GM18861 (cell line): ENCODE results near the gene TPSD1.
"Not testable (repeated sequence)": the region's sequence is repeated elsewhere in the genome, so short reads cannot be mapped to it uniquely, and the experiment has no call there.

Source experiments
- ATAC-seq: cut with Tn5 transposase; IDR thresholded peaks from one replicate; pipeline ENCODE4 v1.9.1; 2021; ENCODE audit not compliant: unreplicated experiment

The TPSD1 gene

DNA sequence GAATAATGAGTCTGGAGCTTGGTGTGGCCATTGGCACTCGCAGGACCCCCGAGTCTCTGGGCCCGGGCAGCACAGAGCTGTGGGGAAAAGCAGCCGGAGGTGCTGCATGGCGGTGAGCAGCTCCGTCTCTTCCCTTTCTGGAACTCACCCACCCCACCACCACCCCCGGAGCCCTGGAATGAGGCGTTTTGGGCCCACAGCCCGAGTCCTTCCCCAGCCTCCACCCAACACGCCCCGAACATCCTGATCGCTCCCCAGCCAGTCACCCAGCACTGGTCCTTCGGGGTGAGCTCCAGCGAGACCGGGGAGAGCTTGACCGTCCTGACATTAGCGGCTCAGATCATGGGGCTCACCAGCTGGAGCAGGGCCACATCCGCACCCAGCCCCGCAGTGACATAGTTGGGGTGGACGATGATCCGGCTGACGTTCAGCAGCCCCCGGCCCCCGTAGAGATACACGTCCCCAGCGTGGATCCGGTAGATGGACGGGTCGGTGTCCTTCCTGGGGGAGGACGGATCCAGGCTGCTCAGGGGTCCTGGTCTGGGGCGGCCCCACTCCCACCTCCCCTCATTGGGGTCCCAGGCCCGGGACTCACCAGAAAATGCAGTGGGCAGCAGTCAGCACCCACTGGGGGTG is 6.5 kb downstream of the TPSD1 start:
- no peak for ATAC-seq

- no peak for ATAC-seq
These were observed 7.0 kb downstream of the TPSD1 start for GRCh38 chr16:1262846-1263221.

DNA sequence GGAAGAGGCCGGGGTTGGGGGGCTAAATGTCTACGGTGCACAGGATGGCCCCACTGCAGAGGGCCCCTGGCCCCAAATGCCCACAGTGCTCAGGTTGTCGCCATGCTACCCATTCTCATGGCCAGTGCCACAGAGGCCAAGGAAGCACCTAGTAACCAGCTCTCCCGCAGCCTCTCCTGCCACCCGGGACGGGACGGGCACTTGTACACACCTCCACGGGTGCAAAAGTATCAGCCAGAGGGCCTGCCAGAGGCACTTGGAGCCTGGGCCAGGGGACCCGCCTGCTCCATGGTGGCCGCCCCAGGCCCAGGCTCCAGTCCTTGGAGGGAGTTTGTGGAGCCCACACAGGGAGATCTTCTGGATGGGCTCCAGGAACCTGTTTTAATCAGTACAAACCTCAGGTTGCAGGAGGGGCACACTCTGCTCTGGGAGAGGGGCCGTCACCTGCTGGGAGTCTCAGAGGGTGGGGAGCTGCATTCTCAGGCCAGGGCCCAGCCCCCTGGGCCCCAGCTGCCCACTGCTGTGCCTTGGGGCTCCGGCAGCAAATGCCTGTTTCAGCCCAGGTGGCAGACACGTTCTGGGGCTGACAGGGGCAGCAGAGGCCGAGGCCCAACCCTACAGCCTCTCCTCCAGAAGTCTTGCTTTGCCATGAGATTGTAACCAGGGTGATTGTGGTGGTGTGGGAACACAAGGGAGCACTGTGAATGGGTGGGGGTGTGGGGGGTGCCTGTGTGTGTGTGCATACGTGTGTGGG is 7.9 kb downstream of the TPSD1 start:
- ATAC-seq: no peak

- ATAC-seq: no peak
These were observed 8.6 kb downstream of the TPSD1 start for GRCh38 chr16:1264345-1265089.

DNA sequence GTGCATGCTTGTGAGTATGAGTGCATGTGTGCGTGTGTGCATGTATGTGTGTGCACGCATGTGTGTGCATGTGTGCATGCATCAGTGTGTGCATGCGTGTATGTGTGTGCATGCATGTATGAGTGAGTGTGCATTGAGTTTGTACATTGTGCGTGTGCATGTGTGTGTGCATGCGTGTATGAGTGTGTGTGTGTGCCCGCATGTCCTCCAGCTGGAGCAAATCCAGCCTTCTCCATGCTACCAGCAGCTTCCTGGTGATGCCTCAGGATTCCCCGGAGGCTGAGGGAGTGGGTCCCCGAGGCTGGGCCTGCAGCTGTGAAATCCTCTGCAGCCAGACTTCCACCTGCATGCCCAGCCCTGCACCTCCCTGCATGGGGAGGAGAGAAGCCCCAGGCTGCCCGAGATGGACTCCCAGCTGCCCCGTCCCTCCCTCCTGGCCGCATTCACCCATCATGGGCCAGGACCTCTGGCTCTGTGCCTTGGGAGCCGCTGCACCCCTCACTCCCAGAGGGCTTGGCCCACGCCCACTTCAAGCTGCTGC is 9.3 kb downstream of the TPSD1 start:
- ATAC-seq: no peak

DNA sequence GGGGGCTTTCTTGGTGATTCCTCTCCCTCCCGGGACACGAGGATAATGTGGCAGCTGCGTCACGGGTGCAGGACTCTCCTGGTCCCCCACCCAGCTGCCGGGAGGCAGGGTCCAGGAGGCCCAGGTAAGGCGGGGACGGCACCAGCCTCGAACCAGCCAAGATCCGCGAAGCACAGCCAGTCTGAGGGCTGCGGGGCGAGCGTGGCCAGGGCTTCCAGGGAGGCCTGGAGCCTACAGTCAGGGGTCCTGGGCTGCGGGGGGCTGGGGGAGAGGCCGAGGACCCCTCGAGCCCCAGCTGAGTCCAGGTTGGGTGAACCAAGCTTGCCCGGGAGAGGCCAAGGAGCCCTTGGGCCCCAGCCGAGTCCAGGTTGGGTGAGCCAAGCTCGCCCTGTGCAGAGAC is 10.0 kb downstream of the TPSD1 start:
- ATAC-seq: no peak

- ATAC-seq: not testable (repeated sequence)
These were observed 13.5 kb downstream of the TPSD1 start for GRCh38 chr16:1269418-1269817.

- ATAC-seq: no peak
These were observed 15.5 kb downstream of the TPSD1 start for GRCh38 chr16:1271380-1271723.

- not testable (repeated sequence) for ATAC-seq
These were observed 16.0 kb downstream of the TPSD1 start for GRCh38 chr16:1271724-1272413.

DNA sequence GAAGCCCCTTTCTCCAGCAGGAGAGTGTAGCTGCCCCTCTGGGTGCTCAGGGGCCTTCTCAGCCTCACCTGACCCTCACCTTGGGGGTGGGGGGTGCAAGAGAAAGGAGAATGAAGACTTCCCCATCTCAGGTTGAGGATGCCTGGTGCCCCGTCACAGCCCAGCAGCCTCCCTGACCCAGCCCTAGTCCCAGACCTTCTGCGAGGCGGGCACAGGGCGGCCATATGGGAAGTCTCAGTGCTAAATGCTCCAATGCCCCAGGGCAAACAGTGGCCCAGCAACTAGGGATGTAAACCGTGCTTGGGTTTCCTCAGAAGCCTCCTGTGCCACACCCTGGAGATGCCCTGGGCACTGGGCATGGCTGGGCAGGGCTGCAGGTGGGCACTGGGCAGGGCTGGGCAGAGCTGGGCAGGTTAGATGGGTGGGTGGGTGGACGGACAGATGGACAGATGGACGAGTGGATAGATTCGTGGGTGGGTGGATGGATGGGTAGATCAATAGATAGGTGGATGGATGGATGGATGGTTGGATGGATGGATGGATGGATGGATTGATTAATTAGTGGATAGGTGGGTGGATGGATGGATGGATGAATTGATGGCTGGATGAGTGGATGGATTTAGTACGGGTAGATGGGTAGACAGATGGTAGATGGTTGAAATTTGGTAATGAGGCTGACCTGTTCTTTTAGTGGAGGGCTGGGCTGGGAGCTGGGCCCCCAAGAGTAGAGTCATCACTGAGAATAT is 16.8 kb downstream of the TPSD1 start:
- no peak for ATAC-seq

DNA sequence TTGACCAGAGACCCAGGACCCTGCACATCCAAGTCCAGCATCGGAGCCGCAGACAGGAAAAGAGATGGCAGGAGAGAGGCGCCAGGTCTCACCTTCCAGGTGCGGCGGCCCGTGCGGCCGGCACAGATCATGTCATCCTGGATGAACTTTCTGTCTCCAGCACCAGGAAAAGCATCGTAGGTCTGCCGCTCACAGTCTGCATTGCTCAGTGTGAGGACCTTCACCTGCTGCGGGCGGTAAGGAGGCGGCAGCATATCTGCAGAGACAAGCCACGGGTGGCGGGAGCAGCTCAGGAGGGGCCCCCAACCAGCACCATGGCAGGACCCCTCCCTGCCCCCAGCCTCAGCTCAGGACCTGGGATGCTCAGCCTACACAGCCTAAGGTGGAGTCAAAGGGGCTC is 17.9 kb downstream of the TPSD1 start:
- ATAC-seq: no peak

- no peak for ATAC-seq
These were observed 18.9 kb downstream of the TPSD1 start for GRCh38 chr16:1274767-1275166.

GRCh38 chr16:1275791-1276579 is 20.1 kb downstream of the TPSD1 start:
- ATAC-seq: no peak

GRCh38 chr16:1276580-1276878 is 20.7 kb downstream of the TPSD1 start:
- no peak for ATAC-seq

DNA sequence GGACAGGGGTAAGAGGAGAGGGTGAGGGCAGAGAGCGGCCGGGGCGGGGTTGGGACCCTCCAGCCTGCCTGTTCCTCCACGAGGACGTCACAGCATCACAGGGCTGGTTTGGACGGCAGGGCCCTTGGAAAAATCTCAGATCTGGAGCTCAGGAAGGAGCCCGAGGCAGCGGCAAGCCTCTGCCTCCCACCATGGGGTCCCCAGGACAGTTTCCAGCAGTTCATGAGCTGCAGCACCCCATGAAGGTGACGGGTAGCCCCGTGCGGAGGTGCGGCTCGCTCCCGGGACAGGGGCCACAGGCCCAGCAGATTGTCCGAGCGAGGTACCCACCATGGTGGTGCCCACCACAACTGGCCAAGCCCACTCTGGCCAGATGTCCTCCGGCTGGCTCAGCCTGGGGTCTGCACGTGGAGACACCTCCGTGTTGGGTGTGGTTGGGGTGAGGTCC is 21.3 kb downstream of the TPSD1 start:
- no peak for ATAC-seq

DNA sequence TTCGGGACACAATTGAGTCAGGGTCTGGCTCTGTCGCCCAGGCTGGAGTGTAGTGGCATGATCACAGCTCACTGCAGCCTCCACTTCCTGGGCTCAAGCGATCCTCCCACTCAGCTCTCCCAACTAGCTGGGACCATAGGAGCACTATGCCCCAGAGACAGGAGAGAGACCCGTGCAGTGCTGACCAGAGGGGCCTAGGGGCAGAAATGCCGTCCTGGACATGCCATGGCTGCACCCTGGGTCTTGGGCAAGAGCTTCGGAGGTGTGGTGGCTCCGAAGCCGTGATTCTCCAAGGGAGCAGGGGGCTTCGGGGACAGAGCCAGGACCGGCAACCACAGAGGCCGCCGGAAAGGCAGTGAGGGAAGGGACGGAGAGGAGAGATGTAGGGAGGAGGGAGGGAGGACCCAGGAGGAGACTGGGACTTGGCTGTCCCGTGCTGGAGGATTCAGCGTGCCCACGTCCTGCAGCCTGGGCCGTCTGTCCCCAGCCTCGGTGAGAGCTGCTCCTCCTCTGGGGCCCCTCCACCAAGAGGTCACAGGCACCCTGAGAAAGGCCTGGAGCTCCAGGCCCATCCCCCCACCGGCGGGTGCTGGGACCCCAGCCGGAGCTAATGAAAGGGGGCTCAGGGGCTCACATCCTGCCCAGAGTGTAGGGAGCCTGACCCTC is 21.9 kb downstream of the TPSD1 start:
- ATAC-seq: no peak

DNA sequence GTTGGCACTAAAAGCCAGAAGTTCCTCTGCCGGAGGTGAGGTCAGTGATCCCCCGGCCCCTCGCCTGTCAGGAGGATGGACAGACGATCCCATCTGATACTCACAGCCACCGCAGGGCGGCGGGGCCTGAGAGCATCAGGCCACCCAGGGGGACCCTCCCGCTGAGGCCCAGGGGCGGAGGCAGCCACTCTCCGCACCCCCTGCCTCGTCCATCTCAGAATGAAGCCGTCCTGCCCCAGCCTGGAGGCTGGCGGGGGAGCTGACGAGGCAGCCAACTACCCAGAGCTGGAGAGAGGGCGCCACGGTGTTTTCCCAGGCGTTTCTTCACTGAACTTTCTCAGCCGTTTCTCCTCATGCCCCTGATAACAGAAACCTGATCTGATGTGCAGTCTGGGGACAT is 22.6 kb downstream of the TPSD1 start:
- no peak for ATAC-seq

GRCh38 chr16:1279081-1279944 is 23.4 kb downstream of the TPSD1 start:
- no peak for ATAC-seq
